ENCODE measurements around the gene TMEM183A.

Gene TMEM183A

GRCh38 chr1:203031467-203031866, 24.3 kb downstream of the TMEM183A start:
- DNase-seq: no peak

- no peak for DNase-seq
These were observed 26.1 kb downstream of the TMEM183A start for GRCh38 chr1:203033287-203033686.

GRCh38 chr1:203033917-203034316, 26.7 kb downstream of the TMEM183A start:
- no peak for DNase-seq

GRCh38 chr1:203034422-203035110, 27.4 kb downstream of the TMEM183A start:
- DNase-seq: no peak

GRCh38 chr1:203035111-203036000, 28.2 kb downstream of the TMEM183A start:
- DNase-seq: no peak

GRCh38 chr1:203036135-203036534, 29.0 kb downstream of the TMEM183A start:
- no peak for DNase-seq

GRCh38 chr1:203036537-203036936, 29.4 kb downstream of the TMEM183A start:
- no peak for DNase-seq

- DNase-seq: no peak
These were observed 30.5 kb downstream of the TMEM183A start for GRCh38 chr1:203037509-203038190.

- DNase-seq: no peak
These were observed 31.1 kb downstream of the TMEM183A start for GRCh38 chr1:203038217-203038741.

- DNase-seq: peak; percentile 66
These were observed 31.9 kb downstream of the TMEM183A start for GRCh38 chr1:203038891-203039608.

GRCh38 chr1:203039609-203040512, 32.7 kb downstream of the TMEM183A start:
- no peak for DNase-seq

- DNase-seq: no peak
These were observed 33.5 kb downstream of the TMEM183A start for GRCh38 chr1:203040513-203041275.

GRCh38 chr1:203041351-203041932, 34.3 kb downstream of the TMEM183A start:
- DNase-seq: no peak

- no peak for DNase-seq
These were observed 36.8 kb downstream of the TMEM183A start for GRCh38 chr1:203043830-203044545.

GRCh38 chr1:203044546-203045250, 37.5 kb downstream of the TMEM183A start:
- DNase-seq: no peak

GRCh38 chr1:203045336-203045735, 38.2 kb downstream of the TMEM183A start:
- DNase-seq: no peak

- DNase-seq: no peak
These were observed 38.8 kb downstream of the TMEM183A start for GRCh38 chr1:203045821-203046594.

- no peak for DNase-seq
These were observed 39.9 kb downstream of the TMEM183A start for GRCh38 chr1:203046984-203047630.

Measured in activated naive CD4-positive, alpha-beta T cell treated with anti-CD3 and anti-CD28 coated beads, Interleukin-2, amount 50 U/mL, for 16 hours (primary cell).